SU-DHL-6 (cell line): ENCODE measurements around the gene ORM1.

Experiments
- CTCF ChIP-seq: fragments of 200-600 bp; sonication (generic); IDR thresholded peaks from one replicate; pipeline ENCODE4 v1.5.1; 2017; ENCODE audit warnings: antibody characterized with exemption, mild to moderate bottlenecking, low read length, moderate library complexity; ENCODE audit not compliant: insufficient read depth, poor library complexity, severe bottlenecking
- EZH2phosphoT487 ChIP-seq: fragments of 200-600 bp; sonication (generic), shearing (Covaris generic); conservative IDR thresholded peaks from 2 replicates; pipeline ENCODE4 v1.6.1; 2018; ENCODE audit warnings: mild to moderate bottlenecking, antibody characterized with exemption, low read length, moderate library complexity, mixed read lengths

- no peak for TF ChIP-seq CTCF
- TF ChIP-seq EZH2phosphoT487, result no peak
Observed at GRCh38 chr9:114281473-114282103, 41.3 kb upstream of the ORM1 start.
